Karpas-422 (cell line): ENCODE data around the gene SLC16A13. TPM values are rescaled to one million over a fixed set of nuclear protein-coding genes. Genes with fewer than 3 reads are reported as not detected.
A peak's percentile ranks its signal among the peaks of the same experiment; 100 is the strongest.

ENCODE experiments used
- DNase-seq: peaks from one replicate; pipeline ENCODE4 v3.0.0-alpha.2; 2015
- H2AFZ ChIP-seq: fragments of 200-600 bp; sonication (generic); 2 replicates; pipeline ENCODE4 v1.6.1; 2014; ENCODE audit warnings: antibody characterized with exemption, low read length, mixed read lengths
- H3K27ac ChIP-seq: fragments of 200-600 bp; sonication (generic); 2 replicates; pipeline ENCODE4 v1.5.1; 2014; ENCODE audit warnings: mild to moderate bottlenecking, low read length, moderate library complexity
- H3K27me3 ChIP-seq: fragments of 200-600 bp; sonication (generic); 2 replicates; pipeline ENCODE4 v1.6.1; 2014; ENCODE audit warnings: low read length, mixed read lengths
- H3K36me3 ChIP-seq: fragments of 200-600 bp; sonication (generic); 2 replicates; pipeline ENCODE4 v1.6.1; 2014; ENCODE audit warnings: low read length, mixed read lengths; ENCODE audit not compliant: insufficient read depth
- H3K4me1 ChIP-seq: fragments of 200-600 bp; sonication (generic); 2 replicates; pipeline ENCODE4 v1.6.1; 2014; ENCODE audit warnings: mild to moderate bottlenecking, low read length, mixed read lengths
- H3K4me2 ChIP-seq: fragments of 200-600 bp; sonication (generic); 2 replicates; pipeline ENCODE4 v1.6.1; 2014; ENCODE audit warnings: low read length, low read depth, mild to moderate bottlenecking; ENCODE audit not compliant: poor library complexity, severe bottlenecking
- H3K4me3 ChIP-seq: fragments of 200-600 bp; sonication (generic); 2 replicates; pipeline ENCODE4 v1.5.1; 2014; ENCODE audit warnings: mild to moderate bottlenecking, antibody characterized with exemption, low read length, mixed read lengths
- H3K79me2 ChIP-seq: fragments of 200-600 bp; sonication (generic); 2 replicates; pipeline ENCODE4 v1.6.1; 2014; ENCODE audit warnings: mild to moderate bottlenecking, low read length, mixed read lengths
- H3K9ac ChIP-seq: fragments of 200-600 bp; sonication (generic); 2 replicates; pipeline ENCODE4 v1.6.0; 2014; ENCODE audit warnings: low read length
- H3K9me2 ChIP-seq: fragments of 200-600 bp; sonication (generic), shearing (Covaris generic); replicated peaks from 2 replicates; pipeline ENCODE4 v1.6.0; 2014; ENCODE audit warnings: mild to moderate bottlenecking, low read length, moderate library complexity; ENCODE audit not compliant: insufficient read depth
- H3K9me3 ChIP-seq: fragments of 300-700, 200-600 bp; sonication (generic); 2 replicates; pipeline ENCODE4 v1.6.1; 2014; ENCODE audit warnings: low read length, mixed read lengths
- H4K20me1 ChIP-seq: fragments of 200-600 bp; sonication (generic); 2 replicates; pipeline ENCODE4 v1.6.1; 2014; ENCODE audit warnings: mild to moderate bottlenecking, antibody characterized with exemption, low read length, low read depth; ENCODE audit not compliant: insufficient read depth
- total RNA-seq: library from RNA; depleted of rRNA; stranded (reverse); fragments of >200 nt; shearing (Covaris generic); gene quantifications from 2 replicates; pipeline ENCODE4 v1.2.3, GENCODE V29; 2014; ENCODE audit warnings: low replicate concordance

The SLC16A13 gene
- total RNA-seq, 1 experiment from 2014 or later: 6.0 TPM

DNA sequence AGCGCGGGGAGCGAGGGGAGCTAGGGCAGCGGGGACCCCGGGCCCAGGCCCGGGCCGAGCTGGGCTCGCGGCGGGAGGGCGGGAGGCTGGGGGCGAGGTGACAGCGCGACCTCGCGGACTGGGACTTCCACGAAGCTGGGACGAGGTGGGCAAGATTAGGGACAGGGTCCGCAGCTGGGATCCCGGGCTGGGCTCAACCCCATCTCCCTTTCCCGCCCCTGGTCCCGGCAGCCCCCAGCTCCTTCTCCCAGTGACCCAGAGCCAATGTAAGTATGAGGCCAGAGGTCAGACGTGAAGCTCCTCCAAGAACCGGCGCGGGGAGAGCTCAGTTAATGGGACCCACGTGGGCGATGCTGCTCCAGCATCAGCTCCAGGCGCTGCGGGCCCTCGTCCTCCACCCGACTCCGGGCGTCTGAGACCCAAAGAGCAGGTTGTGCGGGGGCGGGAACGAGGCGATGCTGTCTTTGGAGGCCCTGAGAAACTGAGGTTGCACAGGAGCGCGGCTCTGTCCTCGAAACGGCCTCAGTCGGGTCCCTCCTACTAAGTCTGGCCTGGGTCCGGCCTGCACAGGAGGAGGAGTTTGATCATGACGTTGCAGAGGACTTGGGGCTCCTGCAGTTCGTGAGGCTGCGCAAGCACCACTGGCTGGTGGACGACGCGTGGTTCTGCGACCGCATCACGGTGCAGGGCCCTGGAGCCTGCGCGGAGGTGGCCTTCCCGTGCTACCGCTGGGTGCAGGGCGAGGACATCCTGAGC lies 39.4 kb upstream of the SLC16A13 start:
- Histone ChIP-seq H3K9me2 (no peaks in the 10 kb centered on the region), H3K27ac (no peak overlapping the region), H3K9me3 (no peaks in the 10 kb centered on the region), H3K9ac (no peak overlapping the region), H3K27me3 (no peaks in the 10 kb centered on the region), H2AFZ (no peak overlapping the region), H3K4me3 (no peak overlapping the region), H3K36me3 (0 out of 2 replicates have a peak, but pooled peaks cover 1% of the 10 kb centered on the region), H4K20me1 (no peaks in the 10 kb centered on the region), H3K4me1 (no peaks in the 10 kb centered on the region), H3K4me2 (no peak overlapping the region), H3K79me2 (no peaks in the 10 kb centered on the region)
- no peak for DNase-seq

DNA sequence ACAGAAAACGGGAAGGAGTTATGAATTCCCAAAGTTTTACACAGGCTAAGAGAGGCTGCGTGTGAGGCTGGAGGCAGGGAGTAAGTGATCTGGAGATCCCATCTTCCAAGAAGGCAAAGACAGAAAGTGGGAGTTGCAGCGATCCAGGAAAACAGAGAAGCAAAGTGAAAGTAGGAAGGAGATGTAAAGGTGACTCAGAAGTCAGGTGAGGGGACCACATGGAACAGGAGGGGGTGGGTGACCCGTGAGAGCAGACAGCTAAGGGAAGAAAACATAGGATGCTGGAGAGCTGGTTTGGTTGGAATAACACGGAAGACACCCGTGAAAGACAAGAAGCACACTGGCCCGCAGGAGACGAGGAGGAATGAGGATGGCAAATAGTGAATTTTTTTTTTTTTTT lies 38.6 kb upstream of the SLC16A13 start:
- Histone ChIP-seq H4K20me1 (no peaks in the 10 kb centered on the region), H3K36me3 (peaks cover 9% of the 10 kb centered on the region; the same call in 1 of the 2 replicates), H3K9me2 (no peaks in the 10 kb centered on the region), H2AFZ (no peak overlapping the region), H3K27me3 (no peaks in the 10 kb centered on the region), H3K9me3 (no peaks in the 10 kb centered on the region), H3K9ac (no peak overlapping the region), H3K4me3 (no peak overlapping the region), H3K4me1 (no peaks in the 10 kb centered on the region), H3K27ac (no peak overlapping the region), H3K79me2 (no peaks in the 10 kb centered on the region), H3K4me2 (no peak overlapping the region)
- DNase-seq: no peak

DNA sequence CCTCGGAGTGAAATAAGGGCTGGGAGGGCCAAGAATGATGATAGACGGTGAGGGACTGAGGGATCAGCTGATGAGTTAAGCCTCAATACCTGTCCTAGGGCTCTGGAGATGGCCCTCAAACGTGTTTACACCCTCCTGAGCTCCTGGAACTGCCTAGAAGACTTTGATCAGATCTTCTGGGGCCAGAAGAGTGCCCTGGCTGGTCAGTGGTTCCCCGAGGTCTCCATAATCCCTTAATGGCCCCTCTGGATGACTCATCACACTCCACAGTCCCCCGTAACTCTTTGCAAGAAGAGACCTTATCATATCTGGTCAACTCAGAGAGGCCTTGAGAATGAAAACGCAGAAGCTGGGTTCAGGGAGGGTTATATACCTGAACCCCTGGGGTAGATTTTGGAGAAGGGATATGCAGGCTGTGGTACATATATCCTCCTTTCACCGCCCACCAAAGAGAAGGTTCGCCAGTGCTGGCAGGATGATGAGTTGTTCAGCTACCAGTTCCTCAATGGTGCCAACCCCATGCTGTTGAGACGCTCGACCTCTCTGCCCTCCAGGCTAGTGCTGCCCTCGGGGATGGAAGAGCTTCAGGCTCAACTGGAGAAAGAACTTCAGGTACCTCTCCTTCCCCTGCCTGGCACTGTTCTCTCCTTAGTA lies 36.8 kb upstream of the SLC16A13 start:
- Histone ChIP-seq H3K36me3 (peaks cover 15% of the 10 kb centered on the region; the same call in 1 of the 2 replicates), H3K27me3 (no peaks in the 10 kb centered on the region), H3K4me1 (no peaks in the 10 kb centered on the region), H2AFZ (no peak overlapping the region), H3K79me2 (peaks cover 8% of the 10 kb centered on the region; the same call in 1 of the 2 replicates), H3K9ac (no peak overlapping the region), H3K9me2 (no peaks in the 10 kb centered on the region), H3K4me2 (no peak overlapping the region), H3K4me3 (no peak overlapping the region), H4K20me1 (no peaks in the 10 kb centered on the region), H3K9me3 (no peaks in the 10 kb centered on the region), H3K27ac (no peak overlapping the region)
- no peak for DNase-seq

DNA sequence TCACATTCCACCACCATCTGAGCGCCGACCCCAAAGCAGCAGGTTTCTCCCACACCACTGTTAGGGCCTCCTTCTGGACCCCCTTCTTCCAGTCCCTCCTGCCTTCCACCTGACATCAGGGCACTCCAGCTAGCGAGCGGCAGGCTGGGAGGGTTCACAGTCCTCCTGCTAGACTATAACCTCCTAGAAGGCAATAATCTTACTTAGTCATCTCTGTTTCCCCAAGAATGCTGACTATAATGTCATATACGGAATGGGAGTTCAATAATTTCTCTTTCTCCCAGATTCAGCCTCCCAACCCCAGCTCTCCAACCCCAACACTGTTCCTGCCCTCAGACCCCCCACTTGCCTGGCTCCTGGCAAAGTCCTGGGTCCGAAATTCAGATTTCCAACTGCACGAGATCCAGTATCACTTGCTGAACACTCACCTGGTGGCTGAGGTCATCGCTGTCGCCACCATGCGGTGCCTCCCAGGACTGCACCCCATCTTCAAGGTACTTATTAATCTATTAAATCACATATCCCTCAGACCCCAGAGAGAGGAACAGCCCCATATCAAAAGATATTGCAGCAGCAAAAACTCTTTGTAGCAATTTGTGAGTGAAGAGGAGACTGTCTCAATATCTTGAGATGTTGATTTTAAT lies 34.4 kb upstream of the SLC16A13 start:
- Histone ChIP-seq H3K9me3 (no peaks in the 10 kb centered on the region), H3K4me3 (no peak overlapping the region), H3K4me1 (peaks cover 4% of the 10 kb centered on the region; the same call in 1 of the 2 replicates), H3K27ac (no peak overlapping the region), H4K20me1 (no peaks in the 10 kb centered on the region), H3K9ac (no peak overlapping the region), H3K27me3 (no peaks in the 10 kb centered on the region), H3K4me2 (no peak overlapping the region), H3K36me3 (peaks cover 15% of the 10 kb centered on the region; the same call in 1 of the 2 replicates), H3K9me2 (no peaks in the 10 kb centered on the region), H2AFZ (no peak overlapping the region), H3K79me2 (peaks cover 8% of the 10 kb centered on the region; the same call in 1 of the 2 replicates)
- no peak for DNase-seq

DNA sequence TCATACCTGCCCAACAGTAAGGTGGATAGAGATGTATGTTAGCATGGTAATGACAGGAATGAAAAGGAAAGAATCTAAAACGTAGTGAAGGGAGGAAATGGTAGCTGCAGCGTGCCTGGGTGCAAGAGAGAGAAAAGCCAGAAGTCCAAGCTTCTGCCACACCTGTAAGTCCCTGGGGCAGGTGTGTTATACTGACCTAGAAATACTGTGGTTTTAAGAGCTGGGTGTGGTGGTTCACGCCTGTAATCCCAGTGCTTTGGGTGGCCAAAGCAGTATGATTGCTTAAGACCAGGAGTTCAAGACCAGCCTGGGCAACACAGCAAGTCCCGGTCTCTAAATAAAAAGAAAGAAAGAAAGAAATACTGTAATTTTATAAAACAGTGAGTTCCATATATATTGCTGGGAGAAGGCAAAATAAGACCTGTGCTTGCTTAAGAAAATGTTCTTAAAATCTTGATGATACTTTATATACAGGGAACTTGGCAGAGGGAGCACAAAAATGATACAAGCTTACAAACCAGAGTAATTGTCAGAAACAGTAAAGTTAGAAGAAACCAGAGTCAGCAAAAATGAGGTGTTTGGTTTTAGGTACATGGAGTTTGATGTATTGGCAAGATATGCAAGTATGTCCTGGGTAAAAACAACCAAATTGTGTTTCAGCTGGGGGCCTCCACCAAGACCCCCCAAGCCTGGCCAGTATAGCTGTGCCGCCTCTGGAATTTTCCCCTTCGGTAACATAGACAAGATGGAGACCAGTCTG lies 33.3 kb upstream of the SLC16A13 start:
- H3K9me2 ChIP-seq: no peaks in the 10 kb centered on the region
- no peak overlapping the region for H3K4me2 ChIP-seq
- H3K9ac ChIP-seq: no peak overlapping the region
- H3K4me1 ChIP-seq: peaks cover 4% of the 10 kb centered on the region; the same call in 1 of the 2 replicates
- no peaks in the 10 kb centered on the region for H3K9me3 ChIP-seq
- no peaks in the 10 kb centered on the region for H4K20me1 ChIP-seq
- DNase-seq: no peak
- peaks cover 14% of the 10 kb centered on the region; the same call in 1 of the 2 replicates for H3K79me2 ChIP-seq
- H3K36me3 ChIP-seq: peaks cover 15% of the 10 kb centered on the region; the same call in 1 of the 2 replicates
- H3K4me3 ChIP-seq: no peak overlapping the region
- H3K27me3 ChIP-seq: no peaks in the 10 kb centered on the region
- no peak overlapping the region for H2AFZ ChIP-seq
- no peak overlapping the region for H3K27ac ChIP-seq

DNA sequence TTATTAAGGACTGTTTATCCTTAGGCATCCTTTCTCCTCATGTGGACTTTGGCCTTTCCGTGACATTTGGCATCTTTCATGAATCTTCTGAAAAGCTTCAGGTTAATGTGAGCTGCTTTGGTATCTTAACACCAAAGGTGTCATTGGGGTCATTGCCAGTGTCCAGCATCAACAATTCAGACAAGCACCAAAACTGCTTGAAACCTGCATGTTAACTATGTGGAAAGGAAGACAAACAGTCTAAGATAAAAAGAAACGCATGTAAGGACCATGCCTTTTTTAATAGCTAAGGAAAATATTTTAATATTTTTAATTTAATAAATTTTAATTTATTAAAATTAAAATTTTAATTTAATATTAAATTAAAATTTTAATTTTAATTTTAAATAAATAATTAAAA lies 32.1 kb upstream of the SLC16A13 start:
- no peaks in the 10 kb centered on the region for H3K27me3 ChIP-seq
- no peaks in the 10 kb centered on the region for H4K20me1 ChIP-seq
- no peak for DNase-seq
- no peaks in the 10 kb centered on the region for H3K9me2 ChIP-seq
- no peak overlapping the region for H2AFZ ChIP-seq
- peaks cover 4% of the 10 kb centered on the region; the same call in 1 of the 2 replicates for H3K4me1 ChIP-seq
- no peak overlapping the region for H3K4me3 ChIP-seq
- H3K9ac ChIP-seq: no peak overlapping the region
- no peak overlapping the region for H3K27ac ChIP-seq
- H3K4me2 ChIP-seq: no peak overlapping the region
- H3K79me2 ChIP-seq: peaks cover 14% of the 10 kb centered on the region; the same call in 1 of the 2 replicates
- H3K36me3 ChIP-seq: peaks cover 15% of the 10 kb centered on the region; the same call in 1 of the 2 replicates
- no peaks in the 10 kb centered on the region for H3K9me3 ChIP-seq

DNA sequence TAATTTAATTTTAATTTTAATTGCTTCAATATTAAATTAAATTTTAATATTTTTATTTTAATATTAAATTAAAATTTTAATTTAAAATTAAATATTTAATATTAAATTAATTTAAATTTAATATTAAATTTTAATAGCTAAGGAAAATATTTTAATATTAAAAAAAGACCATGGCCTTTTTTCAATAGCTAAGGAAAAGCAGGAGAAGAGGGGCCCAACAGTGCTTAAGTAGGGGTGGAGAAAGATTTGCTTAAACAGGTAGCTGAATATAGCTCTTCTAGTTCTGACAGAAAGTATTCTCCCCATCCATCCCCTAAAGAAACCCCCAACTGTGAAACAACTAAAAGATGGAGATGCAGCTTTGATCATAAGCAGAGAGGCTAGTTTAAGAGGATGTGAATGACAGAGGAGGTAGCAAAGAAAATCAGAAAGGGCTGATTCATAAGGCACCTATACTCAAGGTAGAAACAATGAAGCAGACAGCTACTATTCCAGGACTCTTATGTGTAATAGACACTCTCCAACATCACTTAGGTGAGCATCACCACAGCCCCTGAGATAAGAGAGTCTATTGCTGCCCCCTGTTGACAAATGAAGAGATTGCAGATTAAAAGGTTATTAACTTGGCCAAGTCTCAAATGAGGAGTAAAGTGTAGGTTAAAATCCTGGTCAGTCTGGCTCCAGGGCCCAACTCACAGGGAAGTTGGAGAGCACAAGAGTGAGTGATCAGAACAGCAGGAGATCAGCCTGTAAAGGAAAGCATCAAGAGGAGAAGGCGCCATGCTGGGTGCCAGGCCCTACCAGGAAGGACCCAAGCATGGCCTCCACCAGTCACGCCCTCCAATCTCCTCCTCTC lies 31.2 kb upstream of the SLC16A13 start:
- Histone ChIP-seq H3K9ac (no peak overlapping the region), H2AFZ (no peak overlapping the region), H3K4me1 (peaks cover 4% of the 10 kb centered on the region; the same call in 1 of the 2 replicates), H3K36me3 (peaks cover 16% of the 10 kb centered on the region; the same call in 1 of the 2 replicates), H3K9me3 (no peaks in the 10 kb centered on the region), H3K9me2 (no peaks in the 10 kb centered on the region), H3K27me3 (no peaks in the 10 kb centered on the region), H3K4me2 (no peak overlapping the region), H4K20me1 (no peaks in the 10 kb centered on the region), H3K79me2 (peaks cover 20% of the 10 kb centered on the region), H3K4me3 (no peak overlapping the region), H3K27ac (no peak overlapping the region)
- peak; percentile 92 for DNase-seq
